HCT116 (cell line): ENCODE results near the gene IREB2. TPM values are rescaled to one million over a fixed set of nuclear protein-coding genes. Genes with fewer than 3 reads are reported as not detected.

Experiments used
- ATAC-seq: fragments of 200-7000 bp; cut with Tn5 transposase; 2 replicates; pipeline ENCODE4 v1.9.1; 2020; ENCODE audit warnings: mild to moderate bottlenecking, moderate library complexity
- BruUV-seq: library from RNA; stranded (reverse); fragments of 400-500 nt; replicated peaks from 2 replicates; lab custom pipeline; 2021; lab: Mats Ljungman, UMichigan
- CTCF ChIA-PET: fragments of 300-600 bp; sonication (Branson Sonifier 250); formaldehyde crosslinking; loops from one replicate; lab custom pipeline; 2021; ENCODE audit warnings: antibody characterized with exemption; lab: Charles Lee
- POLR2A ChIA-PET: fragments of 300-600, 350-600 bp; sonication (Branson Sonifier 250); formaldehyde crosslinking; loops from one replicate; lab custom pipeline; 2021; ENCODE audit warnings: antibody characterized with exemption; lab: Charles Lee
- RAD21 ChIA-PET, 2 experiments: fragments of 300-600 bp; sonication (Branson Sonifier 250); formaldehyde crosslinking; loops; one replicate each; lab custom pipeline; 2023; ENCODE audit warnings: low total read pairs in 2 of 2; ENCODE audit not compliant: uncharacterized antibody in 2 of 2, unreplicated experiment in 2 of 2, low non-redundant PET in 1 of 2; lab: Charles Lee
- DNase-seq: peaks from one replicate; pipeline ENCODE4 v3.0.0-alpha.2; 2010; ENCODE audit warnings: low read depth, low spot score
- H2AFZ ChIP-seq: fragments of 200-600 bp; shearing (Covaris generic), sonication (generic); 2 replicates; pipeline ENCODE4 v1.6.1; 2017; ENCODE audit warnings: low read depth, mixed run types, mixed read lengths, antibody characterized with exemption, low read length; ENCODE audit not compliant: poor library complexity, severe bottlenecking
- H3K27ac ChIP-seq: 2 replicates; pipeline ENCODE4 v1.5.1; 2012; ENCODE audit warnings: low read depth, low read length
- H3K27me3 ChIP-seq: fragments of 200-600 bp; sonication (generic); 2 replicates; pipeline ENCODE4 v1.6.1; 2016; ENCODE audit warnings: mixed run types, low read length, mixed read lengths; ENCODE audit not compliant: insufficient read depth
- H3K36me3 ChIP-seq, 2 experiments: fragments of 200-500 bp in 1 of 2; fragments of 200-600 bp in 1 of 2; sonication (Bioruptor generic) in 1 of 2; sonication (generic) in 1 of 2; 2 replicates each; pipeline versions ENCODE4 v1.5.1 to v1.6.1; 2014 to 2016; ENCODE audit warnings: low read length in 2 of 2, inconsistent platforms in 1 of 2, mixed read lengths in 1 of 2, mixed run types in 1 of 2; ENCODE audit not compliant: insufficient read depth in 2 of 2, control insufficient read depth in 1 of 2
- H3K4me1 ChIP-seq, 2 experiments: fragments of 200-600 bp in 1 of 2; sonication (generic) in 1 of 2; 2 replicates each; pipeline versions ENCODE4 v1.5.1 to v1.6.1; 2012 to 2017; ENCODE audit warnings: low read length in 2 of 2, inconsistent platforms in 1 of 2, mild to moderate bottlenecking in 1 of 2, mixed read lengths in 1 of 2, mixed run types in 1 of 2, moderate library complexity in 1 of 2; ENCODE audit not compliant: insufficient read depth in 2 of 2, control insufficient read depth in 1 of 2
- H3K4me2 ChIP-seq: fragments of 200-600 bp; sonication (generic); 2 replicates; pipeline ENCODE4 v1.6.1; 2017; ENCODE audit warnings: mixed run types, low read length, mixed read lengths
- H3K4me3 ChIP-seq, 2 experiments: fragments of 200-600 bp in 1 of 2; sonication (generic) in 1 of 2; replicated peaks in 1 of 2; 2 replicates each; pipeline ENCODE4 v1.5.1; 2011 to 2016; ENCODE audit warnings: low read length in 2 of 2, control low read depth in 1 of 2, low read depth in 1 of 2, mild to moderate bottlenecking in 1 of 2, mixed read lengths in 1 of 2, mixed run types in 1 of 2
- H3K79me2 ChIP-seq: fragments of 200-600 bp; sonication (generic); 2 replicates; pipeline ENCODE4 v1.6.1; 2017; ENCODE audit warnings: mild to moderate bottlenecking, mixed run types, low read length, moderate library complexity, mixed read lengths; ENCODE audit not compliant: insufficient read depth
- H3K9ac ChIP-seq: fragments of 200-600 bp; sonication (generic); 2 replicates; pipeline ENCODE4 v1.6.1; 2016; ENCODE audit warnings: low read length, mixed read lengths
- H3K9me2 ChIP-seq: fragments of 200-600 bp; sonication (generic), shearing (Covaris generic); 2 replicates; pipeline ENCODE4 v1.6.1; 2017; ENCODE audit warnings: mixed run types, mild to moderate bottlenecking, moderate library complexity; ENCODE audit not compliant: insufficient read depth
- H3K9me3 ChIP-seq, 2 experiments: fragments of 200-500 bp in 1 of 2; fragments of 200-600 bp in 1 of 2; sonication (Bioruptor generic) in 1 of 2; sonication (generic) in 1 of 2; 2 replicates each; pipeline ENCODE4 v1.6.1; 2014 to 2017; ENCODE audit warnings: low read length in 2 of 2, mixed read lengths in 2 of 2, inconsistent platforms in 1 of 2, low read depth in 1 of 2, mild to moderate bottlenecking in 1 of 2, mixed run types in 1 of 2, moderate library complexity in 1 of 2; ENCODE audit not compliant: control insufficient read depth in 1 of 2, insufficient read depth in 1 of 2
- H4K20me1 ChIP-seq: fragments of 200-600 bp; sonication (generic), shearing (Covaris generic); 2 replicates; pipeline ENCODE4 v1.6.1; 2017; ENCODE audit warnings: mixed run types, mild to moderate bottlenecking, moderate library complexity; ENCODE audit not compliant: insufficient read depth
- EGR1 ChIP-seq: IDR thresholded peaks from 2 replicates; pipeline ENCODE4 v1.6.1; 2012; ENCODE audit warnings: low read depth
- ELF1 ChIP-seq: IDR thresholded peaks from 2 replicates; pipeline ENCODE4 v1.6.1; 2012; ENCODE audit warnings: low read depth, borderline replicate concordance
- EZH2 ChIP-seq: fragments of 200-600 bp; sonication (generic); IDR thresholded peaks from 2 replicates; pipeline ENCODE4 v1.6.1; 2017; ENCODE audit warnings: antibody characterized with exemption, mixed run types
- FOSL1 ChIP-seq: IDR thresholded peaks from 2 replicates; pipeline ENCODE4 v1.6.1; 2012; ENCODE audit warnings: low read depth
- JUND ChIP-seq: IDR thresholded peaks from 2 replicates; pipeline ENCODE4 v1.6.1; 2012
- RAD21 ChIP-seq: IDR thresholded peaks from 2 replicates; pipeline ENCODE4 v1.6.1; 2012; ENCODE audit warnings: low read depth, mild to moderate bottlenecking
- SIN3A ChIP-seq: IDR thresholded peaks from 2 replicates; pipeline ENCODE4 v1.6.1; 2012; ENCODE audit warnings: low read depth
- SP1 ChIP-seq: IDR thresholded peaks from 2 replicates; pipeline ENCODE4 v1.6.1; 2012; ENCODE audit warnings: low read depth
- SRF ChIP-seq: IDR thresholded peaks from 2 replicates; pipeline ENCODE4 v1.6.1; 2012; ENCODE audit warnings: low read depth
- YY1 ChIP-seq: IDR thresholded peaks from 2 replicates; pipeline ENCODE4 v1.6.1; 2011; ENCODE audit warnings: low read length, low read depth, moderate library complexity, mild to moderate bottlenecking; ENCODE audit not compliant: insufficient replicate concordance; ENCODE audit errors: extremely low read depth
- ZFX ChIP-seq: fragments of 450-650 bp; IDR thresholded peaks from 2 replicates; pipeline ENCODE4 v1.6.1; 2017
- intact Hi-C: fragments of 100-400 bp; cut with micrococcal nuclease; formaldehyde crosslinking; loops from 2 replicates; pipeline ENCODE4 v1.10.0; 2022
- total RNA-seq: library from RNA; stranded (reverse); gene quantifications from one replicate; pipeline ENCODE4 v1.2.1, GENCODE V29; 2021; ENCODE audit not compliant: unreplicated experiment
- TF ChIP-seq, protein P1 (sequence below), 3 experiments: fragments of 200-600 bp in 1 of 3; sonication (generic) in 1 of 3; IDR thresholded peaks in 2 of 3; conservative IDR thresholded peaks in 1 of 3; 2 replicates each; pipeline ENCODE4 v1.5.1; 2012 to 2017; ENCODE audit warnings: low read depth in 2 of 3, low read length in 2 of 3, antibody characterized with exemption in 1 of 3, borderline replicate concordance in 1 of 3, control low read depth in 1 of 3, mild to moderate bottlenecking in 1 of 3, mixed read lengths in 1 of 3, mixed run types in 1 of 3, moderate library complexity in 1 of 3; ENCODE audit not compliant: insufficient read depth in 1 of 3
- TF ChIP-seq, protein P2 (sequence below): IDR thresholded peaks from 2 replicates; pipeline ENCODE4 v1.6.1; 2012

Gene IREB2
- total RNA-seq, 1 experiment from 2014 or later = 57.6 TPM

DNA sequence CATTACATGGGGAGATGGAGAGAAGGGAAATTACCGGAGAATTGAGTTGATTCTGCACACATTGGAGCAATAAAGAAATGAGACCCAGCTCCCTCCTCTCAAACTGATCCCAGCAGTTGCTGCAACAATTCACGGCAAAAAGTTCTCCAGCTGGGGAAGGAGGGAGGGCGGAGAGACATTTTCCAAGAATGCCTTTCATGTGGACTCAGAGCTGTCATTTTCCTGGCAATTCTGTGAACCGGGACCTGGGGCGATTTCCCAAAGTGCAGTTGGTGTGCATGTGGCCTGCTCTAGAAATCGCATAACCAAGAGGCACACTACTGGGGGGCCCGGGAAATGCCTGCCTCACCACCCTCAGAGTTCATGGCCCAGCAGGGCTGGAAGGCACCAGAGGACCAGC is 48.7 kb upstream of the IREB2 start:
- H3K79me2 ChIP-seq = no peaks in the 10 kb centered on the region
- no peak overlapping the region for H2AFZ ChIP-seq
- H3K9me3 ChIP-seq = no peaks in the 10 kb centered on the region
- no peaks in the 10 kb centered on the region for H3K36me3 ChIP-seq
- CTCF ChIA-PET = no interaction called here
- no peaks in the 10 kb centered on the region for H4K20me1 ChIP-seq
- H3K4me3 ChIP-seq = no peak overlapping the region
- no peak for TF ChIP-seq SRF
- TF ChIP-seq, protein P1, sequence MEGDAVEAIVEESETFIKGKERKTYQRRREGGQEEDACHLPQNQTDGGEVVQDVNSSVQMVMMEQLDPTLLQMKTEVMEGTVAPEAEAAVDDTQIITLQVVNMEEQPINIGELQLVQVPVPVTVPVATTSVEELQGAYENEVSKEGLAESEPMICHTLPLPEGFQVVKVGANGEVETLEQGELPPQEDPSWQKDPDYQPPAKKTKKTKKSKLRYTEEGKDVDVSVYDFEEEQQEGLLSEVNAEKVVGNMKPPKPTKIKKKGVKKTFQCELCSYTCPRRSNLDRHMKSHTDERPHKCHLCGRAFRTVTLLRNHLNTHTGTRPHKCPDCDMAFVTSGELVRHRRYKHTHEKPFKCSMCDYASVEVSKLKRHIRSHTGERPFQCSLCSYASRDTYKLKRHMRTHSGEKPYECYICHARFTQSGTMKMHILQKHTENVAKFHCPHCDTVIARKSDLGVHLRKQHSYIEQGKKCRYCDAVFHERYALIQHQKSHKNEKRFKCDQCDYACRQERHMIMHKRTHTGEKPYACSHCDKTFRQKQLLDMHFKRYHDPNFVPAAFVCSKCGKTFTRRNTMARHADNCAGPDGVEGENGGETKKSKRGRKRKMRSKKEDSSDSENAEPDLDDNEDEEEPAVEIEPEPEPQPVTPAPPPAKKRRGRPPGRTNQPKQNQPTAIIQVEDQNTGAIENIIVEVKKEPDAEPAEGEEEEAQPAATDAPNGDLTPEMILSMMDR (IDR thresholded peaks at IDR 0.05 in 2 of 3, conservative IDR thresholded peaks at IDR 0.05 in 1 of 3; ENCODE audit: borderline replicate concordance in 1 of 3, insufficient read depth in 1 of 3, low read depth in 2 of 3, low read length in 2 of 3) = no peak
- no peak for TF ChIP-seq SIN3A
- no peak for TF ChIP-seq ELF1
- TF ChIP-seq RAD21 = no peak
- TF ChIP-seq SP1 = no peak
- TF ChIP-seq, protein P2, sequence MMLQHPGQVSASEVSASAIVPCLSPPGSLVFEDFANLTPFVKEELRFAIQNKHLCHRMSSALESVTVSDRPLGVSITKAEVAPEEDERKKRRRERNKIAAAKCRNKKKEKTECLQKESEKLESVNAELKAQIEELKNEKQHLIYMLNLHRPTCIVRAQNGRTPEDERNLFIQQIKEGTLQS = no peak
- no peak for TF ChIP-seq ZFX
- TF ChIP-seq YY1 = no peak
- no peak for TF ChIP-seq JUND
- no peak for TF ChIP-seq EGR1
- TF ChIP-seq FOSL1 = no peak
- no peak for TF ChIP-seq EZH2
- H3K4me1 ChIP-seq = no peaks in the 10 kb centered on the region
- DNase-seq (no peak), ATAC-seq (no peak)
- POLR2A ChIA-PET = no interaction called here
- no peak overlapping the region for H3K9ac ChIP-seq
- no peak overlapping the region for H3K27ac ChIP-seq
- intact Hi-C loops = no loop called here
- no TSS peak for BruUV-seq
- H3K4me2 ChIP-seq = no peak overlapping the region
- no peaks in the 10 kb centered on the region; the same call in 1 of the 2 replicates for H3K27me3 ChIP-seq
- no peaks in the 10 kb centered on the region for H3K9me2 ChIP-seq
- RAD21 ChIA-PET = no interaction called here
